GM18502 (cell line): ENCODE data around the gene NHSL2.
A peak's percentile ranks its signal among the peaks of the same experiment; 100 is the strongest.

Source experiments
- ATAC-seq: cut with Tn5 transposase; IDR thresholded peaks from one replicate; pipeline ENCODE4 v1.9.1; 2021; ENCODE audit warnings: mild to moderate bottlenecking; ENCODE audit not compliant: unreplicated experiment, poor library complexity

The NHSL2 gene

DNA sequence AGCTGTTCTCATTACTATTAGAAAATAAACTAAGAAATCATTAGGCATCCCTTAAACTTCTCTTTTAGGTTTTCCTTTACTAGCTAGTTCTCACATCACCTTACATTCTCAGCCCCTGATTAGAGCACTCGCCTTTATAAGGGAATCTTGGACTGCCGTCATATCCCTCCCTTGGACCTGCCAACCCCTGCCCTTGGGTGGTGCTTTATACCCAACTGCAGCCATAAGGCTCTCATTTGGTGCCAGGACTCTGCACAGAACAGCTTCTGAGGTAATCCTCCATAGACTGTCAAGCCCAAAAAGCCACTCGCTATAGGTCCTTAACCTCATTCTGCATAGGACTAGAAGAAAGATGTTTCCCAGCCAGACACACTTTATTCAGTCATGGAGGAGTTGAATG lies 67.5 kb downstream of the NHSL2 start:
- no peak for ATAC-seq

DNA sequence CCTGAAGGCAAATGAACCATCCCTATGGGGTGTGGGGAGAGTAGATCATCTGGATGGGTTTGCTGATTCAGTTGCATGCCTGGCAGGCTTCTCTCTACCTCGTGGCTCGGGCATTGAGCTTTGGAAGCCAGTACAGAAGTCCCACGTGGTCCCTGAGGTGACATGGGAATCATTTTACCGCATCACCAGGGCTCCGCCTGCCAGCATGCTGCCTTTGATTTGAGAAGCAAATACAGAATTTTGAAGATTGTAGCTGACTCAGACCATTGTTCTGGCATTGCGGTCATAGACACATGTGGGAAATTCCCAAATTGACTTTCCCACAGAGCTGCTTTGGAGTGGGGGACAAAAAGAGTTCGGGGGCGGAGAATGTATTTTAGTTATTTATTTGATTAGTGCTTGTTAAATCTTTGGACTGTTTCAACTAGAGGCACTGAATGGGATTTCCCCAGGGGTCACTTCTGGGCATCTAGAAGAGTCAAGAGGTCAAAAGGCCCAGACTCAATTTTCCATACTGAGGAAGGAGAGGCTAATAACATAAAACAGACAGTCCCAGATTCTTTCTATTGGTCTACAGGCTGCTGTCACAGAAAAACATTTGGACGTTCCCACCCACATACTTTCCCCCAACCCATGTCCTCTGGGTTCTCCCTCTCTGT lies 79.3 kb downstream of the NHSL2 start:
- ATAC-seq, result no peak

DNA sequence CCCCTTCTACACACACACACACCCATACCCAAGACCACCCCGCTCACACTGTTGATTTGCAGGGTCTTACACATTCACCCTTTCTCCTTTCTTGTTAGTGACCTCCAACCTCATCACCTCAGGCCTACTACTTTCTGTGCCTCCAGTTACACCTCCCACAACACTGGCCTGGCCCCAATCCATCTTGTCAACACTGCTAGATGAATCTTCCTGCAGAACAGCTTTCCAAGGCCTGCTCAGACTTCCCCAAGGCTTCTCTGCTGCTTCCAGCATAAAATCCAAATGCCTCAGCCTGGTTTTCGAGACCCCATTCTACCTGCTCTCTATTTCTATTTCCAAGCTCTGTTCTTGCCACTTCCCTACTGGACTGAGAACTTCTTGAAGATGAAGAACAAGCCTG lies 79.9 kb downstream of the NHSL2 start:
- no peak for ATAC-seq

DNA sequence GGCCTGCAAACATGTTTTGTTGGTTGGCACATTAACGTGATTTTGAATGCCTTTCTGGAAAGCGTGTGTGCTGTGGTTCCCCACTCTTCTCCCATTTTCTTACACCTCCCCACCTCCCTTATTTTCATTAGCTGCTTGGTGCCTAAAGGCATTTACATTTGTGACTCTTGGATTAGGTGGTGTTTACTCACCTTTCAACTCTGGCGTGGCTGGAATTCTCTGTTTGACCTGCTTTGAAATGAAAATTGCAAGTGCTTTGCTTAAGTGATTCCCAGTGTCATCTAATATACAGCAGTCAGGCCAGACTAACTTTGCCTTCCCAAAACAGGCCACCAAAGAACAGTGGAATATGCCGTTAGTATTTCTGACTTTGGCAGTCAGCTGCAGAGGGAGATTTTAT lies 80.5 kb downstream of the NHSL2 start:
- ATAC-seq, result no peak

DNA sequence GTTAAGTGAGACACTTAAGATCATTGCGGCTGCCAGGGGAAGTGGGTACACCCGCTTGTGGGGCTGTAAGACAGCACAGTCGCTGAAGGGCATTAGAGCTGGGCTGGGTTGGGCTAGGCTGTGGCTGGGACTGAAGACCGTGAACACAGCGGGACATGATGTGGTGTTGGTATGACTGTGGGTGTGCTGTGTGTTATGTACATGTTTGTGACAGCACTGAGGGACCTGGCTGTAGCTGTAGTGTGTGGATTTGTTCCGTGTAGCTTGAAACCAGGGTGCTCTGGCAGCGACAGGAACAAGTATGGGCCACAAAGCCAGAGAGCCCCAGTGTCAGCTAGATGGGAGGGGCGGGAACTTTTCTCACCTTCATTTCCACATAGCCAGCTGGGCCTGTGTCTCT lies 82.1 kb downstream of the NHSL2 start:
- ATAC-seq, result no peak

DNA sequence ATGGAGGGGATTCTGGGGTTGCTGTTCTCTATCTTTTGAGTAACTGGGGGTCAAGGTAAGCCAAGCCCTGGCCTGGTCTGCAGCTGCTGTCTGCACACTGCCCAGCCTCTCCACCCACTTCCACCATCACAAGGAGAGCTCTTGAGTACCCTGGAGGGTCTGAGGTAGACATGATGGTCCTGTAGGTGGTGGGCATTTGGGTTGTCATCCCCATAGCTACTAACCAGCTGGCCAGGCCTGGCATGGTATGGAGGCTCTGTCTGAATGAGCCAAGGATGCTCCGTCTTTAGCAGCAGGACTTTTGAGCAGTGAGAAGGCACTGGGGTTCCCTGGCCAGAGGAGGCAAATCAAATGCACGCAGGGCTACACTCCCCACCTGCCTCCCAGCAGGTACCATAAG lies 82.7 kb downstream of the NHSL2 start:
- ATAC-seq, result no peak

DNA sequence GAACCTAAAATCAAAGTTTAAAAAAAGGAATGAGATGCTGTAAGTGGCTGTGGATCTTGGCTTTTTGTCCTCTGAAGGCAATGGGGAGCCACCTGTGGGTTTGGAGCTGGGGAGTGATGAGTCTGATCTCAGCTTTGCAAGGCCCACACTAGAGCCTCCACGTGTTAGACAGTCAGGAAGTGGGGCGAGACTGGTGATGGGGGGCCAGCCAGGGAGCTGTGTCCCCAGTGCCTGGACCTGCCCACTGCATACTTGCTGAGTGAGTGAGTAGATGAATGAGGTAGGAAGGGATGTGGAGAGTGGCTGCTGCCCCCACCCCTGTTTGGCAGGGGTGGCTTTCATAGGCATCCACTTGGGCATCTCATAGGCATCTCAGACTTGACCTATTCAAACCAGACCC lies 84.0 kb downstream of the NHSL2 start:
- no peak for ATAC-seq

DNA sequence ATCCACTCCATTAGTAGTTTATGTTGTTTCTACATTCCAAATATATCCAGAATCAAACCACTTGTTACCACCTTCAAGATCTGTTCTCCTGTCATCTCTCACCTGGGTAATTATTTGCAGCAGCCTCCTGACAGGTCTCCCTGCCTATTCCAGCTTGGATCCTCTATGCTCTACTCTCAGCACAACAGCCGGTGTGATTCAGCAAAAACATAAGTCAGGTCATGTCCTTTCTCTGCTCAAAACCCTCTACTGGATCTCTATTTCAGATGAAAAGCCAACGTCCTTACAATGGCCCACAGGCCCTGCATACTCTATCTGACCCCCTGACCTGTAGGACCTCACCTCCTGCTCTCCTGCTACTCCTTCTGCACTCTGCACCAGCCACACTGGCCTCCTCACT lies 84.5 kb downstream of the NHSL2 start:
- no peak for ATAC-seq

DNA sequence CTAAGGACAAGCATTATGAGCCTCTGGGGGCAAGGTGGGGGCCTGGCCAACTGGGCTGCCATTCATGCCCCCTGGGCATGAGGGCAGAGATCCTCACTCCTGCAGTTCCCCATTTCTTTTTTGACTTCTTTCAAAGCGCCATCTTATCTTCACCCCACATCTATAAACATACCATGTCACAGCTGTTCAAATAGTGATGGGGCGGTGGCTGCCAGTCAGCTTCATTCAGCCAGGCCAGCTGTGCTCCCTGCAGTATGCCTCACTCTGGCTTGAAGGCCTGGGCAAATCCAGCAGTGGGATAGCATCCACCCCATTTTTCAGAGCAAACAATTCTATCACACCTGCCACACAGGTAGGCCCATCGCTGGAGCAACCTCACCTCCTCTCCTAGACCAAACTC lies 85.5 kb downstream of the NHSL2 start:
- ATAC-seq, result no peak

DNA sequence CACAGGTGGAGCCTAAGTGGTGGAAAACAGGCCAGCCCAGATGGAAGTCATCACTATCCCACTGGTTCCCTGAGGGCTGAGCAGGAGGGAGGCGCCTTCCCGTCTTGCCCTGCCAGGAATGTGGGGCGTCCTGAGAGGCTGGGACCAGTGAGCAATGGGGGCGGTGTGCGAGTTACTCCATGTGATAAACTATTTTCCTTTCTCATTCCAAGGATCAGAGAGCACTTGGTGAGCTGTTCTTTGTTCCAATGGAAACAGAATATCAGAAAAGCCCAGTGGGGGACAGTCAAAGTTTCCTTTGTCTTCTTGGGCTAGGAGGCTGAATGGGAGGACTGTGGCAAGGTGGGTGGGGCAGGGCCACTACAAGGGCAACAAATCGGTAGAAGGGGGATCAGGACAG lies 86.2 kb downstream of the NHSL2 start:
- ATAC-seq, result no peak

DNA sequence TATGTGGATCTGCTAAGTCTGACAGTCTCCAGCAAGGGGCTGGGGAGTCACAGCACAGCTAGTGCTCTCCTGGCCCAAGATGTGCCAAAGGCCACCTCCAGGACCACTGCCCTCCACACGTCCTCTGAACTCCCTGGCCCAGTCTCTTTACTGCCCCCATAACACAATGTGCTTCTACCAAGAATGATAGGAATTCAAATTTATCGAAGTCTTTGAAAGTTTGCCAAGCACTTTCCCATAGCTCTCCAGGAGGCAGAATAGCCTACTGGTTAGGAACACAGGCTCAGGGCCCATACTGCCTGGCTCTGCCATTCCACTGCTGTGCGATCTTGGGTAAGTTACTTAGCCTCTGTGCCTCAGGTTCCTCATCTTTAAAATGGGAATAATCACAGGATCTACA lies 86.7 kb downstream of the NHSL2 start:
- no peak for ATAC-seq

DNA sequence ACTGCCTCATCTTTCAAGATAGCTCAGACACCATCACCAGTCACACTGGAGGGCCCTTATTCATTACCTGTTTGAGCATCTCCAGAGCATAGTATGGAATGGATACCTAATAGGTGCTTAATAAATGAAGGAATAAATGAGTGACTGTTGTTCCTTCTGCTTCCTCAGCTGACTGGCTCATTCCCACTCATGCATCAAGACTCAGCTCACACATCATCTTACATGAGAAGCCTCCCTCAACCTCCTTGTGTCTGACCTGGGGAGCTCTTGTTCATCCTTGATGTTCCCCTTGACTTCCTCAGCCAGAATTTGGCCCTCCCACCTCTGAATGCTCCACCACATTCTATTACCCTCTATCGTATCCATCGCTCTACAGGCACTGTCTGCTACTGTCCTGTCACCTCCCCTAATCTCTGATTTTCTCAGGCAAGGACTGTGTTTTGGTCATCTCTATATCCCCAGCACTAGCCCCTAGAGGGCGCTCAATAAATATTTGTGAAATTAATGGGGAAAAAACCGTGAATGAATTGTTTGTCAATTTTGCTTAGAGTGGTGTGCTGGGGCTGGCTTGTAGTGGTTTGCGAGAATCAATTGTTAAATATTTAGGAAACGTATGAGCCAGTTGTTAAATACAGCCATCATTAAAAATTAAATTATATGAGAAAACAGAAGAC lies 88.3 kb downstream of the NHSL2 start:
- ATAC-seq, result peak; percentile 73

DNA sequence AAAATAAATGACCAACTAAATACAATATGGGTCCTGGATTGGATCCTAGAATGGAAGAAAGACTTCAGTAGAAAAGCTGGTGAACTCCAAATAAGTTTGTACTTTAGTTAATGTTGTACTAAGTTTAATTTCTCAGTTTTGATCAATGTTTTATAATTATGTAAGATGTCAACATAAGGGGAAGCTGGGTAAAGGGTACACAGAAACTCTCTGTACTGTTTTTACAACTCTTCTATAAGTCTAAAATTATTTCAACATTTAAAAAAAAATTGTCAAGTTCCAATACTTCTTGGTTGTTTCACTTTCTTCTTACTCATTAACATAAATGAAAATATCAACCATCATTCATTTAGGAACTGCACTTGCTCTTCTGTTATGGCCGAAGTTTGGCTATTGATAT lies 88.9 kb downstream of the NHSL2 start:
- ATAC-seq, result no peak

DNA sequence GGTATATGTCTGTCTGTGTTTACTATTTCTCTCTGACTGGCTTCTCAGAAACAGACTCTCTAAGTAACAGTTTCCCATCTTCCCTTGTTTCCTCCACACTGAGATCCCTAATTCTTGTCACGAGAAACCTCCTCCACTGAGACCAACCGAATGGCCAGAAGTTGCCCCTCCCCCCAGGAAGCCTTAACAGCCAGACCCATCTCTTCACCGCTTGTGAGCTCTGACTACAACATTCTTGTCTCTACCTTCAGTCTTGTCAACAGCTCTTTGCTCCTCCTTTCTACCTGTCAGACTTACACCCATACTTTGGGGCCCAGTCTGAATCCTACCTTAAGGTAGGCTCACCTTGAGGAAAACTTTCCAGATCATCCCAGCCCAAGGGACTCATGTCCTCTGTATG lies 90.8 kb downstream of the NHSL2 start:
- ATAC-seq, result no peak

DNA sequence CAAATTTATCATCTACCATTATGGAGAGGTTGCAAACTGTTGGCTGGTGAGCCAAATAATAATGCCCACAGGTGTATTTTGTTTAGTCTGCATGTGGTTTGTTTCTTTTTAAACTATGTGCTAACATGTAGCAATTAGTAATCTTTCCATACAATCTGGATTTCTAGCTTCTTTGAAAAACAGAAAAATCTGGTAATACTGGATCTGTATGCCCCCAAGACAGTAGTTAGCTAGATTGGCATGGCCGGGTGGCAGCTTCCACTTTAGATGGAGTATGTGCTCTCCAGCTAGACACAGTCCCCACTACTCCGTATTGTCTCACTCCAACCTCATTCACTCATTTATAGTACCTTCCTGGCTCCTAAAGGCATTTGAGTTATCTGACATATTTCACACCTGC lies 91.3 kb downstream of the NHSL2 start:
- no peak for ATAC-seq

DNA sequence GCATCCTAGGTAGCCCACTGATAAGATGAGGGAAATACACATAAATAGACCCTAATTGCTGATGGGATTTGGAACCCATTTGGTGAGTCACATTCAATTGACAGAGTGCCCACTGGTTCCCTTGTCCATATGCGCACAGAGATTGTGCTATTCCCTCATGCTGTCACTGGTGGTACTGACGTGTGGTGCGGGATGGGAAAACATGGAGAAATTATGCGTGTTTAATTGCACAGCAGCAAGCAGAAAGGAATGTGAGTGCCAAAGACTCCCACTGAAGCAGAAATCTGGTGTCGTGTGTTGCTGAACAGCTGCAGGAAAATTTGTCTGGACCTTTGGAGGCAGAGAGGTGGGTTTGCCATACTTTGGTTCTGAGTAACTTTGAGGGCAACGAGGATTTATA lies 92.2 kb downstream of the NHSL2 start:
- no peak for ATAC-seq

DNA sequence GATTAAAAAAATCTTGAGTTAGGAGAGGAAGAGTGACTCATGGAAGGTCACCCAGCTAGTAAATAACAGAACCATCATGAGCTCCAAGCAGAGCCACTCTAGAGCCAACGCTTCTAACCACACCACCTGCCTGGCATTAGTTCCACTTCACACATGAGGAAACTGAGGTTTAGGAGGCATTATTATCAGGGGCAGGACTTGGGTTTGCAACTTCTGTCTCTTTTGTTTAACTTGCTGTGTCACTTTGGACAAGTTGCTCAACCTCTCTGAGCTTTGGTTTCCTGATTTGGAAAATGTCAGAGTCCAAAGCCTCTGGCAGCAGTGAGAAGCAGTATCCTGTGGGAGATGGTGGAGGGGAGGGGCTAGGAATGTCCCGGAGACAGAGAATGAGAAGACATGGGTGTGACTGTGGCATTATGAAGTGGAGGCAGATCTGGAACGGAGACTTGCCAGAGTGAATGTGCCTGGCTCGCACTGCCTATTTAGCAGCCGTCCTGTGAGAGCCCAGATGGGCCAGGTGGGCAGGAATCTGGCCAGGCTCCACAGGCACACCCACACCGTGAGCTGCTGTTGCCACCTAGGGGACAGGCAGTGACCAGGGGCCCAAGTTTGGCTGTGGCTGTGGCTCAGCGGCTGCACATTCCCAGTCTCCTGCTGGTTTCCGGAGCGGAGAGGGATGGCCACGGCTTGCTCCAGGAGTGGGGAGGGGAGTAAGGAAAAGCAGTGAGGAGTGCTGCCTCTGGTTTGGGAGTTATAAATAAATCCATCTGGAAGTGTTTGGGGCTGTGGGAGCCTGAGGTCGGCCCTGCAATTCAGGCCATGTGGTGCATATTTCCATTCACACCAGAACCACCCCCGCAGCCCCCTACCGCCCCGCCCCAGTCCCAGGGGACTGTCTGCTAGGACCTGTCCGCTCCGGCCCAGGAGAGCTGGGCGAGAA lies 93.4 kb downstream of the NHSL2 start:
- ATAC-seq, result no peak

DNA sequence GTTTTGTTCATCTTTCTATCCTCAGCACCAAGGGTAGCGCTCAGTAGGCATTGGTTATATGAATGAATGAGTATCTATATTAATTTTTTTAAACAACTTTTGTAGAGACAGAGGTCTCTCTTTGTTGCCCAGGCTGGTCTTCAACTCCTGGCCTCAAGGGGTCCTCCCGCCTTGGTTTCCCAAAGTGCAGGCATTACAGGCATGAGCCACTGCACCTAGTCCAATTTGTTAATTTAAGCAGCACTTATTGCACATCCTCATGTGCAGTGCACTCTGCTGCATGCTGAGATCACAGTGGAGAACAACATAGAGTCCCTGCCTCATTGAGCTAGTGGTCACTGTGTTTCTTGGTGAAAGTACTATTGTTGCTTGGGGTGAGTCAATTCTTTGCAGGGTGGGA lies 94.4 kb downstream of the NHSL2 start:
- no peak for ATAC-seq

DNA sequence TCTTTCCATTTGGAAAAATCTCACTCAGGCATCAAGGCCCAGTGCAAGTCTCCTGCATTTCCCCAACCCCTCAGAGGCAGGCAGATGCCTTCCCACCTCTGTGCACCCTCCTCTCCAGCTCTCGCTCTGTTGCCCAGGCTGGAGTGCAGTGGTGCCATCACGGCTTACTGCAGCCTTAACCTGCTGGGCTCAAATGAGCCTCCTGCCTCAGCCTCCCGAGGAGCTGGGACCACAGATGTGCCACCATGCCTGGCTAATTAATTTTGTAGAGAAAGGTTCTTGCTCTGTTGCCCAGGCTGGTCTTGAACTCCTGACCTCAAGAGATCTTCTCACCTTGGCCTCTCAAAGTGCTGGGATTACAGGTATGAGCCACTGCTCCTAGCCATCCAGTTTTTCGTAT lies 95.8 kb downstream of the NHSL2 start:
- ATAC-seq, result no peak

DNA sequence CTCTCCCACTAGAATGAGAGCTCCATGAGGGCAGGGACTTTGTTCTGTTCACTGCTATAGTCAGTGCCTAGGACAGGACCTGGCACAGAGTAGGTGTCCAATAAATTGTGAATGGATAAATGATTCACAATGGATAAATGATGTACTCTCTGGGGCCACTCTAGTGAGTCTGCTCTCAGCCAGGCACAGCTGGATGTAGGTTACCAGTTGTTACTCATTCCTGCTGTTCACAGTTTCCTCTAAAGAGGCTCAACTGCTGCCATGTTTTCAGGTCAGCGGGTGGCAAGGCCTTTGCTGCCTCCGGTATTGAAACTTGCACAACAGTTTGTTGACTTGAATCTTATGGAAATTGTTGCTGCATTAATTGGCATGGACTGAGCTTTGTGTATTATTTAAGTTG lies 99.1 kb downstream of the NHSL2 start:
- ATAC-seq, result no peak

DNA sequence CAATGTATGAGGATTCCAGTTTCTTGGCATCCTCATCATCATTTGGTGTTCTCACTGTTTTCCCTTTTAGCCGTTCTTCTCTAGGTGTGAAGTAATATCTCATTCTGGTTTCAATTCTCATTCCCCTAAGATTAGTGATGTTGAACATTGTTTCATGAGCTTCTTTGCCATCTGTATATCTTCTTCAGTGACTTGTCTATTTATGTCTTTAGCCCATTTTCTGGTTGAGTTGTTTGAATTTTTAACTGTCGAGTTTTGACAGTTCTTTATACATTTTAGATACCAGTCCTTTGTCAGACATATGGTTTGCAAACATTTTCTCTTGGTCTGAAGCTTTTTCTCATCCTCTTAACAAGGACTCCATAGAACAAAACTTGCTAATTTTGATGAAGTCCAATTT lies 101.1 kb downstream of the NHSL2 start:
- no peak for ATAC-seq
